ENCODE data around the gene UBL5. TPM values are rescaled to one million over a fixed set of nuclear protein-coding genes. Genes with fewer than 3 reads are reported as not detected.

UBL5 gene
- polyA plus RNA-seq, 1 of the 3 experiments (the other 2 are of a cell fraction), result 2,602 TPM

DNA sequence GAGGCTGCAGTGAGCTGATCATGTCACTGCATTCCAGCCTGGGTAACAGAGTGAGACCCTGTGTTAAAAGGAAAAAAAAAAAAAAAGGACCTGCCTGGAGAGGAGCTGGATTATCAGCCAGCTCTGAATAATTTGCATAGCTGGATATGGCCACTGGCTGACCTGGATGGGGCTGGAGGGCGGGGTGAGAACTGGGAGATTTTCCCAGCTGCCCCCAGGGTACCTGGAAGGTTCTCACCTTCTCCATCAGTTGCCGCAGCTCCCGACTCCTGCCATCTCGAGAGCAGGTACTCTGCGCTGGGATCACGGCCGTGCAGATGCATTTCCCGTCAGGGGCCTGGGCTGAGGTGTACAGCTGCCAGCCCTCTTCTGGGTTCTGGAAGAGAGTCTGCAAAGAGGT is 32.7 kb downstream of the UBL5 start:
- POLR2A ChIA-PET, result interaction anchor here (0.6 kb wide), 1 partner anchor 37 kb away, joined by 7 read pairs; no protein-coding TSS in a partner anchor
- no peak for DNase-seq
- CTCF ChIA-PET, result interaction anchor here (2.1 kb wide), 1 partner anchor 7 kb away, joined by 6 read pairs; no protein-coding TSS in a partner anchor
- WGBS (ENCODE audit: low lambda C conversion rate), result no CpG with 5 or more reads among the region's 8 CpGs
- H3K9me2 ChIP-seq, result no peaks in the 10 kb centered on the region
- no peak overlapping the region for H3K4me3 ChIP-seq (ENCODE audit: low read depth in 2 of 2, low read length in 1 of 2)
- no peak overlapping the region for H3K27ac ChIP-seq (ENCODE audit: low read depth in 2 of 2, low read length in 1 of 2)
- no peak overlapping the region for H3K9ac ChIP-seq
- TF ChIP-seq TEAD4 (IDR thresholded peaks at IDR 0.05; ENCODE audit: borderline replicate concordance, insufficient read depth), result no peak
- no peak for TF ChIP-seq GABPA (IDR thresholded peaks at IDR 0.05; ENCODE audit: low read depth)
- TF ChIP-seq, protein P1, sequence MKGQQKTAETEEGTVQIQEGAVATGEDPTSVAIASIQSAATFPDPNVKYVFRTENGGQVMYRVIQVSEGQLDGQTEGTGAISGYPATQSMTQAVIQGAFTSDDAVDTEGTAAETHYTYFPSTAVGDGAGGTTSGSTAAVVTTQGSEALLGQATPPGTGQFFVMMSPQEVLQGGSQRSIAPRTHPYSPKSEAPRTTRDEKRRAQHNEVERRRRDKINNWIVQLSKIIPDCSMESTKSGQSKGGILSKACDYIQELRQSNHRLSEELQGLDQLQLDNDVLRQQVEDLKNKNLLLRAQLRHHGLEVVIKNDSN (IDR thresholded peaks at IDR 0.05; ENCODE audit: borderline replicate concordance, low read depth), result no peak
- no peak for TF ChIP-seq MXI1 (IDR thresholded peaks at IDR 0.05; ENCODE audit: low read depth, low read length)
- no peak for TF ChIP-seq YY1 (IDR thresholded peaks at IDR 0.05; ENCODE audit: low read depth)
- TF ChIP-seq, protein P2, sequence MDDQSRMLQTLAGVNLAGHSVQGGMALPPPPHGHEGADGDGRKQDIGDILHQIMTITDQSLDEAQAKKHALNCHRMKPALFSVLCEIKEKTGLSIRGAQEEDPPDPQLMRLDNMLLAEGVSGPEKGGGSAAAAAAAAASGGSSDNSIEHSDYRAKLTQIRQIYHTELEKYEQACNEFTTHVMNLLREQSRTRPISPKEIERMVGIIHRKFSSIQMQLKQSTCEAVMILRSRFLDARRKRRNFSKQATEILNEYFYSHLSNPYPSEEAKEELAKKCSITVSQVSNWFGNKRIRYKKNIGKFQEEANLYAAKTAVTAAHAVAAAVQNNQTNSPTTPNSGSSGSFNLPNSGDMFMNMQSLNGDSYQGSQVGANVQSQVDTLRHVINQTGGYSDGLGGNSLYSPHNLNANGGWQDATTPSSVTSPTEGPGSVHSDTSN (IDR thresholded peaks at IDR 0.05), result no peak
- TF ChIP-seq FOXM1 (IDR thresholded peaks at IDR 0.05; ENCODE audit: low read depth), result no peak
- no peak for TF ChIP-seq RXRA (IDR thresholded peaks at IDR 0.05; ENCODE audit: borderline replicate concordance, low read depth)
- TF ChIP-seq, protein P3, sequence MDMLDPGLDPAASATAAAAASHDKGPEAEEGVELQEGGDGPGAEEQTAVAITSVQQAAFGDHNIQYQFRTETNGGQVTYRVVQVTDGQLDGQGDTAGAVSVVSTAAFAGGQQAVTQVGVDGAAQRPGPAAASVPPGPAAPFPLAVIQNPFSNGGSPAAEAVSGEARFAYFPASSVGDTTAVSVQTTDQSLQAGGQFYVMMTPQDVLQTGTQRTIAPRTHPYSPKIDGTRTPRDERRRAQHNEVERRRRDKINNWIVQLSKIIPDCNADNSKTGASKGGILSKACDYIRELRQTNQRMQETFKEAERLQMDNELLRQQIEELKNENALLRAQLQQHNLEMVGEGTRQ (IDR thresholded peaks at IDR 0.05; ENCODE audit: borderline replicate concordance, low read depth, low read length), result no peak
- no peak for TF ChIP-seq RCOR1 (IDR thresholded peaks at IDR 0.05; ENCODE audit: low read length)
- no peak for TF ChIP-seq MEF2A (IDR thresholded peaks at IDR 0.05; ENCODE audit: borderline replicate concordance, low read depth)
- TF ChIP-seq NFIC (IDR thresholded peaks at IDR 0.05; ENCODE audit: borderline replicate concordance), result no peak
- TF ChIP-seq, protein P4, sequence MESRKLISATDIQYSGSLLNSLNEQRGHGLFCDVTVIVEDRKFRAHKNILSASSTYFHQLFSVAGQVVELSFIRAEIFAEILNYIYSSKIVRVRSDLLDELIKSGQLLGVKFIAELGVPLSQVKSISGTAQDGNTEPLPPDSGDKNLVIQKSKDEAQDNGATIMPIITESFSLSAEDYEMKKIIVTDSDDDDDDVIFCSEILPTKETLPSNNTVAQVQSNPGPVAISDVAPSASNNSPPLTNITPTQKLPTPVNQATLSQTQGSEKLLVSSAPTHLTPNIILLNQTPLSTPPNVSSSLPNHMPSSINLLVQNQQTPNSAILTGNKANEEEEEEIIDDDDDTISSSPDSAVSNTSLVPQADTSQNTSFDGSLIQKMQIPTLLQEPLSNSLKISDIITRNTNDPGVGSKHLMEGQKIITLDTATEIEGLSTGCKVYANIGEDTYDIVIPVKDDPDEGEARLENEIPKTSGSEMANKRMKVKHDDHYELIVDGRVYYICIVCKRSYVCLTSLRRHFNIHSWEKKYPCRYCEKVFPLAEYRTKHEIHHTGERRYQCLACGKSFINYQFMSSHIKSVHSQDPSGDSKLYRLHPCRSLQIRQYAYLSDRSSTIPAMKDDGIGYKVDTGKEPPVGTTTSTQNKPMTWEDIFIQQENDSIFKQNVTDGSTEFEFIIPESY (IDR thresholded peaks at IDR 0.05; ENCODE audit: borderline replicate concordance, low read depth), result no peak
- H2AFZ ChIP-seq (ENCODE audit: low read depth), result no peak overlapping the region
- no peaks in the 10 kb centered on the region for H3K4me1 ChIP-seq (ENCODE audit: control insufficient read depth in 1 of 2, insufficient read depth in 2 of 2, low read depth in 1 of 2, low read length in 1 of 2)
- H3F3A ChIP-seq (replicated peaks; ENCODE audit: insufficient read depth), result no peaks in the 10 kb centered on the region
- no peaks in the 10 kb centered on the region for H3K79me2 ChIP-seq (ENCODE audit: insufficient read depth)
- no peaks in the 10 kb centered on the region for H4K20me1 ChIP-seq (ENCODE audit: insufficient read depth)
- no peaks in the 10 kb centered on the region for H3K9me3 ChIP-seq
- no peak overlapping the region for H3K4me2 ChIP-seq
- H3K36me3 ChIP-seq (replicated peaks in 1 of 2; ENCODE audit: control insufficient read depth in 1 of 2, insufficient read depth in 2 of 2, low read length in 1 of 2), result no peaks in the 10 kb centered on the region
- H3K27me3 ChIP-seq (ENCODE audit: insufficient read depth), result no peaks in the 10 kb centered on the region

DNA sequence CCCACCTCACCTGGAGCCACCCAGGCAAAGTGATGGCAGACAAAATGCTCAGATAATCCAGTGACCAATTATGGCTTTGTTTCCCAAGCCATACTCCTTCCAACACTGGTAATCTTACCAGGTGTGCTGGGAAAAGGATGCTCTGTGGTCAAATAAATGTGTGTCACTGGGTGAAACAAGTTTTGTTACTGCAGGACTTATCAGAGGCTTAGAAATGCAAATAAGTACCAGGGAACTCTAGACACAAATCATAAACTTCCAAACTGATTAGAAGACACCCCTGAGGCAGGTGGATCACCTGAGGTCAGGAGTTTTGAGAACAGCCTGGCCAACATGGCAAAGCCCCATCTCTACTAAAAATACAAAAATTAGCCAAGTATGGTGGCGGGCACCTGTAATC is 33.8 kb downstream of the UBL5 start:
- Histone ChIP-seq H2AFZ (ENCODE audit: low read depth) (no peak overlapping the region), H3F3A (replicated peaks; ENCODE audit: insufficient read depth) (no peaks in the 10 kb centered on the region), H3K9me2 (no peaks in the 10 kb centered on the region), H4K20me1 (ENCODE audit: insufficient read depth) (no peaks in the 10 kb centered on the region), H3K4me2 (no peak overlapping the region), H3K27ac (ENCODE audit: low read depth in 2 of 2, low read length in 1 of 2) (no peak overlapping the region), H3K27me3 (ENCODE audit: insufficient read depth) (no peaks in the 10 kb centered on the region), H3K36me3 (replicated peaks in 1 of 2; ENCODE audit: control insufficient read depth in 1 of 2, insufficient read depth in 2 of 2, low read length in 1 of 2) (no peaks in the 10 kb centered on the region), H3K4me1 (ENCODE audit: control insufficient read depth in 1 of 2, insufficient read depth in 2 of 2, low read depth in 1 of 2, low read length in 1 of 2) (no peaks in the 10 kb centered on the region), H3K9me3 (no peaks in the 10 kb centered on the region), H3K79me2 (ENCODE audit: insufficient read depth) (no peaks in the 10 kb centered on the region), H3K4me3 (ENCODE audit: low read depth in 2 of 2, low read length in 1 of 2) (no peak overlapping the region), H3K9ac (no peak overlapping the region)
- TF ChIP-seq, protein P4 (IDR thresholded peaks at IDR 0.05; ENCODE audit: borderline replicate concordance, low read depth), result no peak
- TF ChIP-seq TAF1 (IDR thresholded peaks at IDR 0.05; ENCODE audit: borderline replicate concordance, low read depth, low read length), result no peak
- TF ChIP-seq, protein P3 (IDR thresholded peaks at IDR 0.05; ENCODE audit: borderline replicate concordance, low read depth, low read length), result no peak
- TF ChIP-seq FOSL2 (IDR thresholded peaks at IDR 0.05; ENCODE audit: borderline replicate concordance, low read depth), result no peak
- TF ChIP-seq MEF2A (IDR thresholded peaks at IDR 0.05; ENCODE audit: borderline replicate concordance, low read depth), result no peak
- TF ChIP-seq RXRA (IDR thresholded peaks at IDR 0.05; ENCODE audit: borderline replicate concordance, low read depth), result no peak
- POLR2A ChIA-PET, result no interaction called here
- 100% methylated on average over 1 of the region's 1 CpG for WGBS (ENCODE audit: low lambda C conversion rate)
- CTCF ChIA-PET, result no interaction called here
- no peak for DNase-seq
